Activated T-cell treated with anti-CD3 and anti-CD28 coated beads for 24 hours (primary cell): ENCODE measurements around the gene DCAF8L2.
"Not testable (repeated sequence)": the region's sequence is repeated elsewhere in the genome, so short reads cannot be mapped to it uniquely, and the experiment has no call there.

Experiments
- DNase-seq: peaks from one replicate; pipeline ENCODE4 v3.0.0-alpha.2; 2020; ENCODE audit warnings: low read depth

The DCAF8L2 gene

GRCh38 chrX:27679281-27679680 is 89.1 kb downstream of the DCAF8L2 start:
- DNase-seq, result no peak

- DNase-seq, result no peak
Observed at GRCh38 chrX:27680726-27681125, 90.6 kb downstream of the DCAF8L2 start.

GRCh38 chrX:27683566-27684208 is 93.5 kb downstream of the DCAF8L2 start:
- not testable (repeated sequence) for DNase-seq

GRCh38 chrX:27694667-27695066 is 104.5 kb downstream of the DCAF8L2 start:
- DNase-seq, result no peak

- DNase-seq, result no peak
Observed at GRCh38 chrX:27706526-27706925, 116.4 kb downstream of the DCAF8L2 start.

- DNase-seq, result no peak
Observed at GRCh38 chrX:27715610-27716009, 125.5 kb downstream of the DCAF8L2 start.

GRCh38 chrX:27728291-27728690 is 138.1 kb downstream of the DCAF8L2 start:
- DNase-seq, result no peak

GRCh38 chrX:27731962-27732361 is 141.8 kb downstream of the DCAF8L2 start:
- no peak for DNase-seq

GRCh38 chrX:27735914-27736313 is 145.8 kb downstream of the DCAF8L2 start:
- DNase-seq, result no peak

- no peak for DNase-seq
Observed at GRCh38 chrX:27740933-27741332, 150.8 kb downstream of the DCAF8L2 start.

- not testable (repeated sequence) for DNase-seq
Observed at GRCh38 chrX:27743521-27743920, 153.4 kb downstream of the DCAF8L2 start.

- no peak for DNase-seq
Observed at GRCh38 chrX:27746516-27746915, 156.4 kb downstream of the DCAF8L2 start.

- DNase-seq, result not testable (repeated sequence)
Observed at GRCh38 chrX:27750298-27750697, 160.2 kb downstream of the DCAF8L2 start.

- DNase-seq, result no peak
Observed at GRCh38 chrX:27751976-27752375, 161.8 kb downstream of the DCAF8L2 start.

GRCh38 chrX:27765718-27766117 is 175.6 kb downstream of the DCAF8L2 start:
- DNase-seq, result no peak

GRCh38 chrX:27767387-27767786 is 177.2 kb downstream of the DCAF8L2 start:
- DNase-seq, result no peak

GRCh38 chrX:27775984-27776383 is 185.8 kb downstream of the DCAF8L2 start:
- no peak for DNase-seq

GRCh38 chrX:27796640-27797257 is 206.6 kb downstream of the DCAF8L2 start:
- no peak for DNase-seq

GRCh38 chrX:27797575-27797974 is 207.4 kb downstream of the DCAF8L2 start:
- DNase-seq, result no peak
